Measurements from ENCODE around the gene TMEM184B. TPM values are rescaled to one million over a fixed set of nuclear protein-coding genes. Genes with fewer than 3 reads are reported as not detected.
A peak's percentile ranks its signal among the peaks of the same experiment; 100 is the strongest.

The TMEM184B gene
- total and polyA plus RNA-seq, 2 experiments from 2014 or later = 42.2 to 95.1 TPM

- Mint-ChIP-seq H3K36me3 (ENCODE audit: low read depth) (0 out of 3 replicates have a peak, but pooled peaks cover 2% of the 10 kb centered on the region), H3K27ac (no peak overlapping the region), H3K4me3 (peak overlapping the region; percentile 92), H3K9me3 (no peaks in the 10 kb centered on the region), H3K4me1 (peaks cover 46% of the 10 kb centered on the region), H3K27me3 (ENCODE audit: insufficient read depth, low read depth, poor library complexity) (peaks cover 24% of the 10 kb centered on the region)
- H3K4me1 ChIP-seq (ENCODE audit: insufficient read depth) = peaks cover 24% of the 10 kb centered on the region
- H4K20me1 ChIP-seq (replicated peaks; ENCODE audit: insufficient read depth) = peaks cover 44% of the 10 kb centered on the region
- peak overlapping the region; percentile 95 for H3K4me2 ChIP-seq
- peaks cover 9% of the 10 kb centered on the region; the same call in 1 of the 2 replicates for H3K27me3 ChIP-seq (ENCODE audit: insufficient read depth)
- DNase-seq (ENCODE audit: low spot score) = no peak
- no peaks in the 10 kb centered on the region for H3K36me3 ChIP-seq (ENCODE audit: insufficient read depth)
- no peak overlapping the region for H2AFZ ChIP-seq
- H3K9me2 ChIP-seq (ENCODE audit: insufficient read depth) = no peaks in the 10 kb centered on the region
- peaks cover 64% of the 10 kb centered on the region for H3K79me2 ChIP-seq (replicated peaks; ENCODE audit: insufficient read depth)
- H3K4me3 ChIP-seq = peak overlapping the region; percentile 75; the same call in 1 of the 2 replicates
- no peak for TF ChIP-seq REST (IDR thresholded peaks at IDR 0.05; ENCODE audit: unreplicated experiment)
- TF ChIP-seq ZNF331 (CRISPR knock-in tag; IDR thresholded peaks at IDR 0.05; ENCODE audit: low read depth) = no peak
- TF ChIP-seq NANOG (IDR thresholded peaks at IDR 0.05; ENCODE audit: borderline replicate concordance) = no peak
- no peak for TF ChIP-seq EZH2 (IDR thresholded peaks at IDR 0.05; ENCODE audit: low read depth, unreplicated experiment)
- TF ChIP-seq CTCF (conservative IDR thresholded peaks at IDR 0.05; ENCODE audit: low read depth in 2 of 2) = no peak
- TF ChIP-seq STAT1 (IDR thresholded peaks at IDR 0.05; ENCODE audit: unreplicated experiment) = no peak
- TF ChIP-seq ETS1 (IDR thresholded peaks at IDR 0.05) = no peak
- TF ChIP-seq POLR2AphosphoS5 (IDR thresholded peaks at IDR 0.05; ENCODE audit: low read depth) = no peak
- TF ChIP-seq CREB1 (CRISPR knock-in tag; IDR thresholded peaks at IDR 0.05; ENCODE audit: low read depth) = no peak
- no peak for TF ChIP-seq ZNF114 (CRISPR knock-in tag; IDR thresholded peaks at IDR 0.05)
- no peak for TF ChIP-seq ZNF462 (CRISPR knock-in tag; IDR thresholded peaks at IDR 0.05)
- TF ChIP-seq EZH2phosphoT487 (IDR thresholded peaks at IDR 0.05; ENCODE audit: unreplicated experiment) = no peak
- TF ChIP-seq JUNB (IDR thresholded peaks at IDR 0.05; ENCODE audit: unreplicated experiment) = no peak
- no peak for ATAC-seq
- H3K27ac ChIP-seq (ENCODE audit: low read depth) = no peak overlapping the region
- peaks cover 19% of the 10 kb centered on the region for H3F3A ChIP-seq (replicated peaks; ENCODE audit: low read depth)
Measured at GRCh38 chr22:38271101-38271500, 1.7 kb downstream of the TMEM184B start.

All from GM23338 (cell line).